KG1 (cell line): ENCODE measurements around the gene AVP.

Source experiments
- DNase-seq: peaks from one replicate; lab custom pipeline; 2025; lab: John Stamatoyannopoulos, UW

AVP gene

DNA sequence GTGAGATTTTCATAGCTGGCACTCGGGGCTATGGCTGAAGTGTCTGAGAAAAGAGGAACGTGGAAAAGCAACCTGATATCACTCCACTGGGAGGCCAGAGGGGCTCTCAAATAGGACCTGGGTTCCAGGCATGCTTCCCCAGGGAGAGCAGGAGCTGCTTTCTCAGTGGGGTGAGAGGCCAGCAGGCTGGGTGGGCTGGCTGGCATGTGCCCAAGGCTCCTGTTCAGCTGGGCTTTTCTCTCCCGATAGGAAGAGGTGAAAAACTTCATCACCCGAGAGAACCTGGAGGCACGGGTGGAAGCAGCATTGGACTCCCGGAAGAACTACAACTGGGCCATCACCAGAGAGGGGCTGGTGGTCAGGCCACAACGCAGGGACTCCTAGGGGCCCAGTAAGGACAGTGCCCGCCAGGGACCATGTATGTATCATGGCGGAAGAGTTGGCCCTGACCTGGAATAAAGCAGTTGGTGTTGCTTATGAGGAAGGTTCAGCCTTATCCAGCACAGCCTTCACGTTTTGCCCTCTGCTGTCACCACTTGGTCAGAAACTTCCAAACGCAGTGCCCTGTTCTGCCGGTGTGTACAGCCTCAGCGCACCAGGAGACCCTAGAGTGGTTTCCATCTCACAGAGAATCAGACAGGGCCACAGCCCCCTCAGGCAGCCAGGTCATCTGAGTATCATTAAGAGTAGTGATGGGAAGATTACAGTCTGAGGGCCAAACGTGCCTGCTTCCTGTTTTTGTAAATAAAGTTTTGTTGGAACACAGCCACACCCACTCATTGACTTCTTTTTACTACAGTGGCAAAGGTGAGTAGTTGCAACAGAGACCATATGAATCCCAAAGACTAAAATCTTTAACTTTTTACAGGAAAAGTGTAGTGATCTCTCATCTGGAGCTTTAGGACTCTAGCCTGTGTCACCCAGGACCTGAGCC is 36.8 kb downstream of the AVP start:
- no peak for DNase-seq

DNA sequence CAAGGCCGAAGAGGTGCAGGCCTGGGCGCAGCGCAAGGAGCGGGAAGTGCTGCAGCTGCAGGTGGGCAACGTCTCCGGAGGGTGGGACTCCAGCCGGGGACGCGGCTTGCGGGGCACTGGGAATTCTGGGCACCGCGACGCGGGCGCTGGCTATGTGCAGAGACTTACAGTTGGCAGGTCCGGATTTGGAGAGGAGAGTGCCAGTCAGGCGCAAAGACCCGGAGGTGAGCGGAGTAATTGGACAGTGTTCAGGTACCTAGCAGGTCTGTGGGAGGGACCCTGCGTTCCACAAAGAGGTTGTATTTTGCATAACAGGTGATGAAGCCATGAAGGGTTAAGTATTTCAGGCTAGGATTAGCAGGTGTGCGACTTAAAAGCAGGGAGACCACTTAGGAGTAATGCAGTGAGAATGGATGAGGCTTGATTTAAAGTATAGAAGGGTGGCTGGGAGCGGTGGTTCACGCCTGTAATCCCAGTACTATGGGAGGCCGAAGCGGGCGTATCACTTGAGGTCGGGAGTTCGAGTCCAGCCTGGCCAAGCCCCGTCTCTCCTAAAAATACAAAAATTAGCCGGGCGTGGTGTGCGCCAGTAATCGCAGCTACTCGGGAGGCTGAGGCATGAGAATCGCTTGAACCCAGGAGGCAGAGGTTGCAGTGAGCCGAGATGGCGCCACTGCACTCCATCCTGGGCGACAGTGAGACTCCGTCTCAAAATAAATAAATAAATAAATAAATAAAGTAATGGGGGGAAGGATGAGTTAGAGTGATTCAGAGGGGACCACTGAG is 37.7 kb downstream of the AVP start:
- DNase-seq = no peak

- peak; percentile 83 for DNase-seq
These were observed 38.5 kb downstream of the AVP start, which contains the start of gene MRPS26 for GRCh38 chr20:3045816-3046676. Gene MRPS26, plus strand, starts transcription at chr20:3046052. Its CDS starts 17 bp downstream, at chr20:3046069.

DNA sequence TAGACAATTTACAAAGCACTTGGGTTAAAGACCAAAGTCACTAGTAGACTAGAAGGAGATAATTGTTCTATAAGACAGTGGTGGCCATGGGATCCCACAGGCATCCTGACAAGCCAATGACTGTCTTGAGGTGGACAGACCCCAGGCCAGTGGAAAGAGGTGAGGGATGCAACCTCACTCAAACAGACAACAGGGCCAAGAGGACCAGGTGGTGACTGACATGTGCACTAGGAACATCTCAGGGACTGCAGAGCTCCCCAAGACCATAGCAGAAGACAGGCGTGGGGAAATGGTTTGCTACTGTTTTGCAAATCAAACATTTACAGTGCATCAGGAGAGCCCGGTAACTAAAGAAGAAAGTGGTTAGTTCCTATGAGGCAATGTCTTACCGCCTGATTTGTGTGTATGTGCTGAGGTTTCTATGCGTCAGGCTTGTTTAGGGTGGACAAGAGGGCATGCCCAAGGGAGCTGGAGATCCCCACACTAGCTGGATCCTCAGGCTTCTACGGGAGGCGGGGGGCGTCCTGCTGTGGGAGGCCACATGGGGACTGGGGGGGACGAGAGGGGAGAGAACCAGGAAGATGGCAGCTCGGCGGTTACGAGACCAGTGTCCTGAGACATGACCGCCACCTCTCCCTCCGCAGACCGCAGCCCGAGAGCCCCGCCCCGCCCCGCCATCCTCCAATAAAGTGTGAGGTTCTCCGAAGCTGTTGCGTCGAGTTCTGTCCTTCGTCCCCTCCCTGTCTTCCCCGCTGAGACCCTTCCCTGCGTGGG is 39.3 kb downstream of the AVP start:
- peak; percentile 83 for DNase-seq

DNA sequence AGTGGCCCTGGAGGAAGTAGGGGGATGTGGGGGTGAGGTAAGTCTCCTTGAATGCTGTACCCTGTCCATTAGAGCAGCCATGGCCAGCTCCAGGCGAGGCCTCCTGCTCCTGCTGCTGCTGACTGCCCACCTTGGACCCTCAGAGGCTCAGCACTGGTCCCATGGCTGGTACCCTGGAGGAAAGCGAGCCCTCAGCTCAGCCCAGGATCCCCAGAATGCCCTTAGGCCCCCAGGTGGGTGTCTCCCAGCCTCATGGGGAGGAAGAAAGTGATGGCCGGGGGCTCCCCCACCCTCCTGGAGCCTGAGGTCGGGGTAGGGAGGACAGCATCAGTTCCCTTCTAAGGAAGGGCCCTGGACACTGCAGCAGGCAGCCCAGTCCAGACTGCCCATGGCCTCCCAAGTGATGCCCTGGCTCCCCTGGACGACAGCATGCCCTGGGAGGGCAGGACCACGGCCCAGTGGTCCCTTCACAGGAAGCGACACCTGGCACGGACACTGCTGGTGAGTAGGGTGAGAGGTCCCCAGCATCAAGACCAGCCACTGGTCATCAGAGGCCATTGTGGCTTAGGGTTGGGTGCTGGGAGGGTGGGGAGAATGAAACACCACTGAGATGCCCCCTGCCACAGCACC is 40.1 kb downstream of the AVP start:
- no peak for DNase-seq

- no peak for DNase-seq
These were observed 41.2 kb downstream of the AVP start, which contains the start of gene GNRH2 for GRCh38 chr20:3043322-3043721. Gene GNRH2, plus strand, starts transcription at chr20:3043622. Its CDS starts 793 bp downstream, at chr20:3044415.

GRCh38 chr20:3042625-3043024 is 41.9 kb downstream of the AVP start:
- no peak for DNase-seq

DNA sequence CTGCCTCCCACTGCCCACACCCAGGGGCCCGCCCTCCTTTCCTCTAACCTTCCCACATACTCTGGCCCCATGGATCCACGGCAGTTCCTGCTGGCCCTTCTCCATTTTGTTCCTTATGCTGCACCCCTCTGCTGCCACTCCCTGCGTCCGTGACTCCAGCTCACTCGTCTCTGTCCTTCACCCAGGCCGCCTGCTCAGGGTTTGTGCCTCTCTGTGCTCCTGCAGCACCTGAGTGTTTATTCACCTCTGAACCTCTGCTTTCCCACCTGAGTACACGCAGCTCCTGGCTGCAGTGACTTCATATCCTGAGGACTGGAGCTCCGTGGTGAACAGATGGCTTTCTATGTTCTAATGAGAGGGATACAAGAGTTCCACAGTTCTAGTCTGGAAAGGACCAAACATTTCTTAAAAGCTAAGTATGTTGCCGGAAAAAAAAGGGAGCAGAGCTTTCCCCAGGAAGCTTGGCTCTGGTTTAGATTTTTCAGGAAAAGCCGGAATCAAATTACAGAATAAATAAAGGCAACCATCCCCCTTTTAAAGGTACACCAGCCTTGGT is 42.6 kb downstream of the AVP start:
- no peak for DNase-seq

DNA sequence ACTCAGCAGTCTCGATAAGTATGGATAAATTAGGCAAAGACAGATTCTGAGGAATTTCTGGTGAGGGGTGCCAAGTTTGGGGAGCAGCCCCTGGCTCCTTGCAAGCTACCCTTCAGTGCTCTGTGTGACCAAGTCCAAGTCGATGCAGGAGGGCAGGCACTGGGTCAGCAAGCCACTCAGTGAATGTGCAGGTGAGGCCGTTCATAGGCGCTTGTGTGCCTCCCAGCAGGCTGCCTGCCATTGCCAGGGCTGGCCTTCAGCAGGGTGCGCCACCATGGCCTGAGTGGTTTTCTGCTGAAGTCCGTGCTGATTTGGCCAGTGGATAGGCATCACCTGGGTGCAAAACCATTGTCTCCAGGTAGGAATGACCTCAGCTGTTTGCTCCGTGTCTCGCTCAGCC is 44.4 kb downstream of the AVP start:
- no peak for DNase-seq

GRCh38 chr20:3039426-3039825 is 45.1 kb downstream of the AVP start:
- no peak for DNase-seq

DNA sequence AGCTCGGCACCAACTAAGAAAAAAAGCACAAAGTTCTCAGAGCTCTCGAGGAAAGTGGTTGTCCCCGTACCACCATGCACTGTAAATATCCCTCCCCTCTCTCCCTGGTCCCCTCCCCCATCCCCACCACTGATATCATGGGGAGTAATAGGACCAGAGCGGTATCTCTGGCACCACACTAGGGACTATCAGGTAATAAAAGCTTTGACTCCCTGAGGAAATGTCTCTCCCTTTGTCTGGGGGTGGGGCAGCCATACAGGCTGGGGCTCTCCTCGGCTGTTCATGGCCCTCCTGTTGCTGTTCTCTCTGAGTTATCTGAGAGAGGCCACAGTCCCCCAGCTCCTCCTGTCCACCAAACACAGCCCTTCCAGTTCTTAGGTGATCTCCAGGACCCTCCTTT is 46.1 kb downstream of the AVP start:
- no peak for DNase-seq

DNA sequence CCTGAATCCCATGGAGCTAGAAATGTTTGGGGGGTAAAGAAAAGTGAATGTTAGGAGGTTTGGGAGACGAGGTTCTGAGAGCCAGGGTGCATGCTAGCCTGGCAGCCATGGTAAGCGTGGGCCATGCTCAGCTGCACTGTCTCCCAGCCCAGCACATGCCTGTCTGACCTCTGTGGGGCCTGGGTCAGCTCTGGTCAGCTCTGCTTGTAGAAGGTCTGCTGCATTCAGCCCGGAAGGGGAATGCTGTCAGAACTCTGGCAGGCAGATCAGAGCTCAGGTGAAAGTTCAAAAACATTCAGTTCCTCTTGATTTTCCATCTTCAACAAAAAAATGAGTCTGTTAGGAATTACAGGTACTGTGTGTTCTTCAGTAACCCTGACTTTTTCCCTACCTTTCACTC is 46.9 kb downstream of the AVP start:
- DNase-seq = no peak

DNA sequence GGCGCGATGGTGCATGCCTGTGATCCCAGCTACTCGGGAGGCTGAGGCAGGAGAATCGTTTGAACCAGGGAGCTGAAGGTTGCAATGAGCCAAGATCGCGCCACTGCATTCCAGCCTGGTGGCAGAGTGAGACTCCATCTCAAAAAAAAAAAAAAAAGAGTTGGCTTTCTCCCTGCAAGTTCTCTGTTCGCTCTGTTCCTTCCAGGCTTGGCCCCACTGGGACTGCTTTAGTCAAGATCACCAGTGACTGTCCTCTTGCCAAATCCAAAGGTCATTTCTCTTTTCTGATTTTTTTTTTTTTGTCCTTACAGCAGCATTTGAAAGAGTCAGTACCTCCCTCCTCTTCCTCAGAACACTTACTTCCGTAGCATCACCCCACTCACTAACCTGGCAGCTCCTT is 51.9 kb downstream of the AVP start:
- no peak for DNase-seq
